HepG2 (cell line): ENCODE results near the gene MLX. TPM values are rescaled to one million over a fixed set of nuclear protein-coding genes. Genes with fewer than 3 reads are reported as not detected.
A peak's percentile ranks its signal among the peaks of the same experiment; 100 is the strongest.

Source experiments
- ARNTL ChIP-seq: sonication (generic); formaldehyde crosslinking; IDR thresholded peaks from 2 replicates; pipeline ENCODE4 v1.4.0; 2020; ENCODE audit warnings: mild to moderate bottlenecking, missing genetic modification reagents
- KMT2B ChIP-seq: IDR thresholded peaks from 2 replicates; pipeline ENCODE4 v1.6.1; 2016; ENCODE audit warnings: missing genetic modification reagents, missing compliant biosample characterization
- NFRKB ChIP-seq: fragments of 450-650 bp; IDR thresholded peaks from 2 replicates; pipeline ENCODE4 v1.6.1; 2017
- RXRA ChIP-seq: sonication (generic); formaldehyde crosslinking; IDR thresholded peaks from 2 replicates; pipeline ENCODE4 v1.5.1; 2020; ENCODE audit warnings: missing genetic modification reagents
- SMAD3 ChIP-seq: sonication (generic); formaldehyde crosslinking; IDR thresholded peaks from 2 replicates; pipeline ENCODE4 v1.4.0; 2020; ENCODE audit warnings: missing genetic modification reagents
- SRY ChIP-seq: sonication (generic); formaldehyde crosslinking; IDR thresholded peaks from 2 replicates; pipeline ENCODE4 v1.8.0; 2022; ENCODE audit warnings: mild to moderate bottlenecking, missing genetic modification reagents
- ZFP36L2 ChIP-seq: sonication (generic); formaldehyde crosslinking; IDR thresholded peaks from 2 replicates; pipeline ENCODE4 v1.4.0; 2020; ENCODE audit warnings: missing genetic modification reagents
- ZNF251 ChIP-seq: sonication (generic); formaldehyde crosslinking; IDR thresholded peaks from 2 replicates; pipeline ENCODE4 v1.9.0; 2021; ENCODE audit warnings: mild to moderate bottlenecking, missing genetic modification reagents
- ZNF350 ChIP-seq: sonication (generic); formaldehyde crosslinking; IDR thresholded peaks from 2 replicates; pipeline ENCODE4 v1.4.0; 2020; ENCODE audit warnings: mild to moderate bottlenecking, low read depth, missing genetic modification reagents, borderline replicate concordance
- ZNF549 ChIP-seq: sonication (generic); formaldehyde crosslinking; IDR thresholded peaks from 2 replicates; pipeline ENCODE4 v1.5.0; 2020; ENCODE audit warnings: missing genetic modification reagents
- ZNF607 ChIP-seq: sonication (generic); formaldehyde crosslinking; IDR thresholded peaks from 2 replicates; pipeline ENCODE4 v1.5.1; 2020; ENCODE audit warnings: missing genetic modification reagents, mild to moderate bottlenecking, borderline replicate concordance
- ZNF816 ChIP-seq: sonication (generic); formaldehyde crosslinking; IDR thresholded peaks from 2 replicates; pipeline ENCODE4 v1.8.0; 2022; ENCODE audit warnings: missing genetic modification reagents, mild to moderate bottlenecking, borderline replicate concordance
- ZNF891 ChIP-seq: sonication (generic); formaldehyde crosslinking; IDR thresholded peaks from 2 replicates; pipeline ENCODE4 v1.5.0; 2020; ENCODE audit warnings: mild to moderate bottlenecking, missing genetic modification reagents
- ZSCAN9 ChIP-seq: IDR thresholded peaks from 2 replicates; pipeline ENCODE4 v1.6.1; 2016; ENCODE audit warnings: borderline replicate concordance
- polyA plus RNA-seq, 8 experiments: library from polyadenylated mRNA; depleted of rRNA in 3 of 8; stranded (reverse) in 7 of 8; unstranded in 1 of 8; fragments of >200 nt; fragmentation: Illumina TruSeq in 4 of 8; extraction: Trizol in 4 of 8; gene quantifications; 2 replicates each; pipeline versions ENCODE4 v1.2.1 to v1.2.3, GENCODE V29; 2011 to 2016; ENCODE audit warnings: low read depth in 4 of 8, missing spikeins in 1 of 8, mixed read lengths in 1 of 8; ENCODE audit not compliant: insufficient read depth in 1 of 8
- total RNA-seq, 5 experiments: library from RNA; depleted of rRNA; stranded (reverse); fragments of >200 nt; fragmentation: Illumina TruSeq; extraction: Trizol; gene quantifications; 2 replicates each; pipeline ENCODE4 v1.2.3, GENCODE V29; 2016; ENCODE audit warnings: low read depth in 1 of 5
- TF ChIP-seq, protein P1 (sequence below): sonication (generic); formaldehyde crosslinking; IDR thresholded peaks from 2 replicates; pipeline ENCODE4 v1.4.0; 2020; ENCODE audit warnings: missing genetic modification reagents
- TF ChIP-seq, protein P2 (sequence below): sonication (generic); formaldehyde crosslinking; IDR thresholded peaks from 2 replicates; pipeline ENCODE4 v1.5.1; 2020; ENCODE audit warnings: mild to moderate bottlenecking, missing genetic modification reagents, moderate library complexity
- TF ChIP-seq, protein P3 (sequence below): sonication (generic); formaldehyde crosslinking; IDR thresholded peaks from 2 replicates; pipeline ENCODE4 v1.4.0; 2020; ENCODE audit warnings: low read depth, missing genetic modification reagents
- TF ChIP-seq, protein P4 (sequence below): sonication (generic); formaldehyde crosslinking; IDR thresholded peaks from 2 replicates; pipeline ENCODE4 v1.8.1; 2022; ENCODE audit warnings: low read depth, mild to moderate bottlenecking, missing genetic modification reagents

The MLX gene
- total and polyA plus RNA-seq, 2 of the 13 experiments (the other 11 are each of a cell fraction or from before 2014, with no cell fraction given): 38.9 to 74.4 TPM

DNA sequence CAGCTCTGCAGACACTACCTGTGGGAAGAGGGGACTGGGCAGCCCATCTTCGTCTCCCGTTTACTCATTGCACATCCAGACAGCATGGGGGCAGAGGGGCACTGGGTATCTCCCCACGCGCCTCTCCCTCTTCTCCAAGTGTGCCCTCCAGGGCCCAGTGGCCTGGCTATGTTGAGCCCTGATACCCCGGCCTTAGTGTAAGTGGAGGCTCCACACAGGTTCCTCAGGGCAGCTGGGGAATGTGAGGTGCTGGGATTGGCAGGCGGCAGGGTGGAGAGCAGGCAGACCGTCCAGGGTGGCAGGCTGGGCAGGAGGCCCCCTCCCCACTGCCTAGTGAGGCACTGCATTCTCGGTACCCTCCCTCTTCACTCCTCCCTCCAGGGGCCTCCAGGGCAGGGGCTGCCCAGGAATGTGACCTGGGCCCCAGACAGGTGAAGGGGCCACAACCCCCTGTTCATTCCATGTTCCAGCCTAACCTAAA lies 44.1 kb upstream of the MLX start (continued):
- TF ChIP-seq, protein P1, sequence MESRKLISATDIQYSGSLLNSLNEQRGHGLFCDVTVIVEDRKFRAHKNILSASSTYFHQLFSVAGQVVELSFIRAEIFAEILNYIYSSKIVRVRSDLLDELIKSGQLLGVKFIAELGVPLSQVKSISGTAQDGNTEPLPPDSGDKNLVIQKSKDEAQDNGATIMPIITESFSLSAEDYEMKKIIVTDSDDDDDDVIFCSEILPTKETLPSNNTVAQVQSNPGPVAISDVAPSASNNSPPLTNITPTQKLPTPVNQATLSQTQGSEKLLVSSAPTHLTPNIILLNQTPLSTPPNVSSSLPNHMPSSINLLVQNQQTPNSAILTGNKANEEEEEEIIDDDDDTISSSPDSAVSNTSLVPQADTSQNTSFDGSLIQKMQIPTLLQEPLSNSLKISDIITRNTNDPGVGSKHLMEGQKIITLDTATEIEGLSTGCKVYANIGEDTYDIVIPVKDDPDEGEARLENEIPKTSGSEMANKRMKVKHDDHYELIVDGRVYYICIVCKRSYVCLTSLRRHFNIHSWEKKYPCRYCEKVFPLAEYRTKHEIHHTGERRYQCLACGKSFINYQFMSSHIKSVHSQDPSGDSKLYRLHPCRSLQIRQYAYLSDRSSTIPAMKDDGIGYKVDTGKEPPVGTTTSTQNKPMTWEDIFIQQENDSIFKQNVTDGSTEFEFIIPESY (CRISPR knock-in tag): no peak
- TF ChIP-seq KMT2B (CRISPR knock-in tag): no peak
- no peak for TF ChIP-seq ZFP36L2
- no peak for TF ChIP-seq ZNF251 (CRISPR knock-in tag)
- no peak for TF ChIP-seq SMAD3
- no peak for TF ChIP-seq ZNF816 (CRISPR knock-in tag)
- no peak for TF ChIP-seq ZNF549 (CRISPR knock-in tag)
- no peak for TF ChIP-seq NFRKB
- no peak for TF ChIP-seq ARNTL (CRISPR knock-in tag)
- TF ChIP-seq, protein P2, sequence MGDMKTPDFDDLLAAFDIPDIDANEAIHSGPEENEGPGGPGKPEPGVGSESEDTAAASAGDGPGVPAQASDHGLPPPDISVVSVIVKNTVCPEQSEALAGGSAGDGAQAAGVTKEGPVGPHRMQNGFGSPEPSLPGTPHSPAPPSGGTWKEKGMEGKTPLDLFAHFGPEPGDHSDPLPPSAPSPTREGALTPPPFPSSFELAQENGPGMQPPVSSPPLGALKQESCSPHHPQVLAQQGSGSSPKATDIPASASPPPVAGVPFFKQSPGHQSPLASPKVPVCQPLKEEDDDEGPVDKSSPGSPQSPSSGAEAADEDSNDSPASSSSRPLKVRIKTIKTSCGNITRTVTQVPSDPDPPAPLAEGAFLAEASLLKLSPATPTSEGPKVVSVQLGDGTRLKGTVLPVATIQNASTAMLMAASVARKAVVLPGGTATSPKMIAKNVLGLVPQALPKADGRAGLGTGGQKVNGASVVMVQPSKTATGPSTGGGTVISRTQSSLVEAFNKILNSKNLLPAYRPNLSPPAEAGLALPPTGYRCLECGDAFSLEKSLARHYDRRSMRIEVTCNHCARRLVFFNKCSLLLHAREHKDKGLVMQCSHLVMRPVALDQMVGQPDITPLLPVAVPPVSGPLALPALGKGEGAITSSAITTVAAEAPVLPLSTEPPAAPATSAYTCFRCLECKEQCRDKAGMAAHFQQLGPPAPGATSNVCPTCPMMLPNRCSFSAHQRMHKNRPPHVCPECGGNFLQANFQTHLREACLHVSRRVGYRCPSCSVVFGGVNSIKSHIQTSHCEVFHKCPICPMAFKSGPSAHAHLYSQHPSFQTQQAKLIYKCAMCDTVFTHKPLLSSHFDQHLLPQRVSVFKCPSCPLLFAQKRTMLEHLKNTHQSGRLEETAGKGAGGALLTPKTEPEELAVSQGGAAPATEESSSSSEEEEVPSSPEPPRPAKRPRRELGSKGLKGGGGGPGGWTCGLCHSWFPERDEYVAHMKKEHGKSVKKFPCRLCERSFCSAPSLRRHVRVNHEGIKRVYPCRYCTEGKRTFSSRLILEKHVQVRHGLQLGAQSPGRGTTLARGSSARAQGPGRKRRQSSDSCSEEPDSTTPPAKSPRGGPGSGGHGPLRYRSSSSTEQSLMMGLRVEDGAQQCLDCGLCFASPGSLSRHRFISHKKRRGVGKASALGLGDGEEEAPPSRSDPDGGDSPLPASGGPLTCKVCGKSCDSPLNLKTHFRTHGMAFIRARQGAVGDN (CRISPR knock-in tag): peak; percentile 5
- no peak for TF ChIP-seq ZSCAN9 (CRISPR knock-in tag)
- 0 out of 2 replicates have a peak, but pooled peaks have one; percentile 30 for TF ChIP-seq ZNF350 (CRISPR knock-in tag)
- peak; percentile 59; the same call in 1 of the 2 replicates for TF ChIP-seq ZNF891 (CRISPR knock-in tag)
- TF ChIP-seq ZNF607 (CRISPR knock-in tag): 0 out of 2 replicates have a peak, but pooled peaks have one; percentile 4
- TF ChIP-seq, protein P3, sequence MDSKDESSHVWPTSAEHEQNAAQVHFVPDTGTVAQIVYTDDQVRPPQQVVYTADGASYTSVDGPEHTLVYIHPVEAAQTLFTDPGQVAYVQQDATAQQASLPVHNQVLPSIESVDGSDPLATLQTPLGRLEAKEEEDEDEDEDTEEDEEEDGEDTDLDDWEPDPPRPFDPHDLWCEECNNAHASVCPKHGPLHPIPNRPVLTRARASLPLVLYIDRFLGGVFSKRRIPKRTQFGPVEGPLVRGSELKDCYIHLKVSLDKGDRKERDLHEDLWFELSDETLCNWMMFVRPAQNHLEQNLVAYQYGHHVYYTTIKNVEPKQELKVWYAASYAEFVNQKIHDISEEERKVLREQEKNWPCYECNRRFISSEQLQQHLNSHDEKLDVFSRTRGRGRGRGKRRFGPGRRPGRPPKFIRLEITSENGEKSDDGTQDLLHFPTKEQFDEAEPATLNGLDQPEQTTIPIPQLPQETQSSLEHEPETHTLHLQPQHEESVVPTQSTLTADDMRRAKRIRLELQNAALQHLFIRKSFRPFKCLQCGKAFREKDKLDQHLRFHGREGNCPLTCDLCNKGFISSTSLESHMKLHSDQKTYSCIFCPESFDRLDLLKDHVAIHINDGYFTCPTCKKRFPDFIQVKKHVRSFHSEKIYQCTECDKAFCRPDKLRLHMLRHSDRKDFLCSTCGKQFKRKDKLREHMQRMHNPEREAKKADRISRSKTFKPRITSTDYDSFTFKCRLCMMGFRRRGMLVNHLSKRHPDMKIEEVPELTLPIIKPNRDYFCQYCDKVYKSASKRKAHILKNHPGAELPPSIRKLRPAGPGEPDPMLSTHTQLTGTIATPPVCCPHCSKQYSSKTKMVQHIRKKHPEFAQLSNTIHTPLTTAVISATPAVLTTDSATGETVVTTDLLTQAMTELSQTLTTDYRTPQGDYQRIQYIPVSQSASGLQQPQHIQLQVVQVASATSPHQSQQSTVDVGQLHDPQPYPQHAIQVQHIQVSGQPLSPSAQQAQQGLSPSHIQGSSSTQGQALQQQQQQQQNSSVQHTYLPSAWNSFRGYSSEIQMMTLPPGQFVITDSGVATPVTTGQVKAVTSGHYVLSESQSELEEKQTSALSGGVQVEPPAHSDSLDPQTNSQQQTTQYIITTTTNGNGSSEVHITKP (CRISPR knock-in tag): no peak
- 0 out of 2 replicates have a peak, but pooled peaks have one; percentile 35 for TF ChIP-seq RXRA (CRISPR knock-in tag)
- TF ChIP-seq, protein P4, sequence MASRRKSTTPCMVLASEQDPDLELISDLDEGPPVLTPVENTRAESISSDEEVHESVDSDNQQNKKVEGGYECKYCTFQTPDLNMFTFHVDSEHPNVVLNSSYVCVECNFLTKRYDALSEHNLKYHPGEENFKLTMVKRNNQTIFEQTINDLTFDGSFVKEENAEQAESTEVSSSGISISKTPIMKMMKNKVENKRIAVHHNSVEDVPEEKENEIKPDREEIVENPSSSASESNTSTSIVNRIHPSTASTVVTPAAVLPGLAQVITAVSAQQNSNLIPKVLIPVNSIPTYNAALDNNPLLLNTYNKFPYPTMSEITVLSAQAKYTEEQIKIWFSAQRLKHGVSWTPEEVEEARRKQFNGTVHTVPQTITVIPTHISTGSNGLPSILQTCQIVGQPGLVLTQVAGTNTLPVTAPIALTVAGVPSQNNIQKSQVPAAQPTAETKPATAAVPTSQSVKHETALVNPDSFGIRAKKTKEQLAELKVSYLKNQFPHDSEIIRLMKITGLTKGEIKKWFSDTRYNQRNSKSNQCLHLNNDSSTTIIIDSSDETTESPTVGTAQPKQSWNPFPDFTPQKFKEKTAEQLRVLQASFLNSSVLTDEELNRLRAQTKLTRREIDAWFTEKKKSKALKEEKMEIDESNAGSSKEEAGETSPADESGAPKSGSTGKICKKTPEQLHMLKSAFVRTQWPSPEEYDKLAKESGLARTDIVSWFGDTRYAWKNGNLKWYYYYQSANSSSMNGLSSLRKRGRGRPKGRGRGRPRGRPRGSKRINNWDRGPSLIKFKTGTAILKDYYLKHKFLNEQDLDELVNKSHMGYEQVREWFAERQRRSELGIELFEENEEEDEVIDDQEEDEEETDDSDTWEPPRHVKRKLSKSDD (CRISPR knock-in tag): 0 out of 2 replicates have a peak, but pooled peaks have one; percentile 10
- TF ChIP-seq SRY (CRISPR knock-in tag): peak; percentile 54; the same call in 1 of the 2 replicates
